HEK293 (cell line): Measurements from ENCODE around the gene RHOD.

ENCODE experiments used
- CTCF ChIA-PET: fragments of 350-600 bp; formaldehyde crosslinking; extraction: SDS; loops from one replicate; lab custom pipeline; 2021; ENCODE audit warnings: antibody characterized with exemption; lab: Yijun Ruan, JAX
- POLR2A ChIA-PET: fragments of 300-600 bp; formaldehyde crosslinking; extraction: SDS; loops from one replicate; lab custom pipeline; 2020; ENCODE audit warnings: antibody characterized with exemption, inconsistent platforms; lab: Yijun Ruan, JAX
- H3K27ac ChIP-seq: fragments of 200-500 bp; sonication (Bioruptor generic); 2 replicates; pipeline ENCODE4 v1.5.1; 2014; ENCODE audit warnings: low read depth, low read length, control low read depth, inconsistent platforms; ENCODE audit errors: extremely low read depth
- H3K36me3 ChIP-seq, 2 experiments: fragments of 200-500 bp in 1 of 2; sonication (Bioruptor generic) in 1 of 2; 1 replicate in 1 of 2; 2 replicates in 1 of 2; pipeline ENCODE4 v1.5.1; 2014 to 2017; ENCODE audit warnings: inconsistent platforms in 2 of 2, low read length in 2 of 2; ENCODE audit not compliant: control insufficient read depth in 2 of 2, insufficient read depth in 1 of 2
- H3K4me1 ChIP-seq: fragments of 200-500 bp; sonication (Bioruptor generic); 2 replicates; pipeline ENCODE4 v1.5.1; 2014; ENCODE audit warnings: mild to moderate bottlenecking, low read length, inconsistent platforms; ENCODE audit not compliant: control insufficient read depth, insufficient read depth
- H3K4me3 ChIP-seq: 2 replicates; pipeline ENCODE4 v1.5.1; 2011; ENCODE audit warnings: low read depth, mild to moderate bottlenecking, control low read depth, low read length, moderate library complexity
- H3K9me3 ChIP-seq: fragments of 200-500 bp; sonication (Bioruptor generic); 2 replicates; pipeline ENCODE4 v1.5.1; 2014; ENCODE audit warnings: low read depth, low read length, inconsistent platforms; ENCODE audit not compliant: control insufficient read depth, insufficient read depth
- KLF7 ChIP-seq: fragments of 450-650 bp; formaldehyde crosslinking; IDR thresholded peaks from 2 replicates; pipeline ENCODE4 v1.5.1; 2016; ENCODE audit warnings: missing biosample characterization, missing genetic modification characterization, borderline replicate concordance
- SP7 ChIP-seq: fragments of 450-650 bp; formaldehyde crosslinking; IDR thresholded peaks from 2 replicates; pipeline ENCODE4 v1.5.1; 2016; ENCODE audit warnings: missing biosample characterization, missing genetic modification characterization
- WT1 ChIP-seq: fragments of 450-650 bp; formaldehyde crosslinking; IDR thresholded peaks from 2 replicates; pipeline ENCODE4 v1.5.1; 2016; ENCODE audit warnings: missing biosample characterization, missing genetic modification characterization
- ZFP69B ChIP-seq: fragments of 450-650 bp; formaldehyde crosslinking; IDR thresholded peaks from 2 replicates; pipeline ENCODE4 v1.5.1; 2016; ENCODE audit warnings: missing biosample characterization, missing genetic modification characterization
- ZNF112 ChIP-seq: fragments of 450-650 bp; formaldehyde crosslinking; IDR thresholded peaks from 2 replicates; pipeline ENCODE4 v1.5.0; 2017; ENCODE audit warnings: missing biosample characterization, missing genetic modification characterization
- ZNF155 ChIP-seq: fragments of 450-650 bp; formaldehyde crosslinking; IDR thresholded peaks from 2 replicates; pipeline ENCODE4 v1.5.1; 2016; ENCODE audit warnings: missing biosample characterization, missing genetic modification characterization
- ZNF169 ChIP-seq: fragments of 450-650 bp; formaldehyde crosslinking; IDR thresholded peaks from 2 replicates; pipeline ENCODE4 v1.5.1; 2016; ENCODE audit warnings: missing biosample characterization, missing genetic modification characterization
- ZNF221 ChIP-seq: fragments of 450-650 bp; formaldehyde crosslinking; IDR thresholded peaks from 2 replicates; pipeline ENCODE4 v1.5.1; 2017; ENCODE audit warnings: missing biosample characterization, missing genetic modification characterization, borderline replicate concordance
- ZNF473 ChIP-seq: fragments of 450-650 bp; formaldehyde crosslinking; IDR thresholded peaks from 2 replicates; pipeline ENCODE4 v1.5.1; 2017; ENCODE audit warnings: missing biosample characterization, missing genetic modification characterization
- ZNF48 ChIP-seq: fragments of 450-650 bp; formaldehyde crosslinking; IDR thresholded peaks from 2 replicates; pipeline ENCODE4 v1.5.1; 2016; ENCODE audit warnings: missing biosample characterization, missing genetic modification characterization
- ZNF530 ChIP-seq: fragments of 450-650 bp; formaldehyde crosslinking; IDR thresholded peaks from 2 replicates; pipeline ENCODE4 v1.5.1; 2016; ENCODE audit warnings: low read depth, missing biosample characterization, missing genetic modification characterization
- ZNF560 ChIP-seq: fragments of 450-650 bp; formaldehyde crosslinking; IDR thresholded peaks from 2 replicates; pipeline ENCODE4 v1.5.1; 2017; ENCODE audit warnings: missing biosample characterization, missing genetic modification characterization, borderline replicate concordance
- ZNF670 ChIP-seq: fragments of 450-650 bp; formaldehyde crosslinking; IDR thresholded peaks from 2 replicates; pipeline ENCODE4 v1.5.1; 2016; ENCODE audit warnings: missing biosample characterization, missing genetic modification characterization, low read depth
- ZNF768 ChIP-seq: fragments of 450-650 bp; formaldehyde crosslinking; IDR thresholded peaks from 2 replicates; pipeline ENCODE4 v1.5.1; 2018; ENCODE audit warnings: missing biosample characterization, mild to moderate bottlenecking, missing genetic modification characterization
- ZSCAN23 ChIP-seq: fragments of 450-650 bp; formaldehyde crosslinking; IDR thresholded peaks from 2 replicates; pipeline ENCODE4 v1.5.1; 2016; ENCODE audit warnings: missing biosample characterization, missing genetic modification characterization
- TF ChIP-seq, protein P1 (sequence below): fragments of 450-650 bp; formaldehyde crosslinking; IDR thresholded peaks from 2 replicates; pipeline ENCODE4 v1.5.1; 2016; ENCODE audit warnings: missing biosample characterization, missing genetic modification characterization, borderline replicate concordance
- TF ChIP-seq, protein P2 (sequence below): fragments of 450-650 bp; formaldehyde crosslinking; IDR thresholded peaks from 2 replicates; pipeline ENCODE4 v1.5.1; 2016; ENCODE audit warnings: missing biosample characterization, missing genetic modification characterization
- TF ChIP-seq, protein P3 (sequence below): fragments of 450-650 bp; formaldehyde crosslinking; IDR thresholded peaks from 2 replicates; pipeline ENCODE4 v1.5.1; 2016; ENCODE audit warnings: missing biosample characterization, missing genetic modification characterization
- TF ChIP-seq, protein P4 (sequence below): fragments of 450-650 bp; formaldehyde crosslinking; IDR thresholded peaks from 2 replicates; pipeline ENCODE4 v1.5.1; 2016; ENCODE audit warnings: missing biosample characterization, missing genetic modification characterization
- TF ChIP-seq, protein P5 (sequence below): fragments of 450-650 bp; formaldehyde crosslinking; IDR thresholded peaks from 2 replicates; pipeline ENCODE4 v1.5.0; 2017; ENCODE audit warnings: missing biosample characterization, missing genetic modification characterization, borderline replicate concordance

The RHOD gene

DNA sequence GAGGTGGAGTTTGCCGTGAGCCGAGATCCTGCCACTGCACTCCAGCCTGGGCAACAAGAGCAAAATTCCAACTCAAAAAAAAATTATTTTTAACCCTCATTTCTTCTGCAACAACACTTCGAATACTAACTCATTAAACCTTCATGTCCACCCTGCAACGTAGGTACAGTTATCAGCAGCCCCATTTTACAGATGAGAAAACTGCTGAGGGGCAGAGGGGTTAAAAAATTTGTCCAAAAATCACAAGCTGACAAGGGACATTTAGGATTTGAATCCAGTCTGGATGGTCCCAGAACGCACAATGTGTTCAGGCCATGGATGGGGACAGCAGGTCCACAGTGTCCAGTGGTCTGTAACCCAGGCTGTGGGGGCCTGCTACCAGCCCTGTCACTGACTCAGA lies 29.0 kb downstream of the RHOD start (continued):
- TF ChIP-seq ZNF221 (tag by site-specific recombination) (no peak), ZNF560 (tag by site-specific recombination) (no peak), ZNF169 (no peak), ZNF530 (no peak), ZNF768 (tag by site-specific recombination) (no peak), ZNF155 (tag by site-specific recombination) (no peak)
- TF ChIP-seq, protein P1, sequence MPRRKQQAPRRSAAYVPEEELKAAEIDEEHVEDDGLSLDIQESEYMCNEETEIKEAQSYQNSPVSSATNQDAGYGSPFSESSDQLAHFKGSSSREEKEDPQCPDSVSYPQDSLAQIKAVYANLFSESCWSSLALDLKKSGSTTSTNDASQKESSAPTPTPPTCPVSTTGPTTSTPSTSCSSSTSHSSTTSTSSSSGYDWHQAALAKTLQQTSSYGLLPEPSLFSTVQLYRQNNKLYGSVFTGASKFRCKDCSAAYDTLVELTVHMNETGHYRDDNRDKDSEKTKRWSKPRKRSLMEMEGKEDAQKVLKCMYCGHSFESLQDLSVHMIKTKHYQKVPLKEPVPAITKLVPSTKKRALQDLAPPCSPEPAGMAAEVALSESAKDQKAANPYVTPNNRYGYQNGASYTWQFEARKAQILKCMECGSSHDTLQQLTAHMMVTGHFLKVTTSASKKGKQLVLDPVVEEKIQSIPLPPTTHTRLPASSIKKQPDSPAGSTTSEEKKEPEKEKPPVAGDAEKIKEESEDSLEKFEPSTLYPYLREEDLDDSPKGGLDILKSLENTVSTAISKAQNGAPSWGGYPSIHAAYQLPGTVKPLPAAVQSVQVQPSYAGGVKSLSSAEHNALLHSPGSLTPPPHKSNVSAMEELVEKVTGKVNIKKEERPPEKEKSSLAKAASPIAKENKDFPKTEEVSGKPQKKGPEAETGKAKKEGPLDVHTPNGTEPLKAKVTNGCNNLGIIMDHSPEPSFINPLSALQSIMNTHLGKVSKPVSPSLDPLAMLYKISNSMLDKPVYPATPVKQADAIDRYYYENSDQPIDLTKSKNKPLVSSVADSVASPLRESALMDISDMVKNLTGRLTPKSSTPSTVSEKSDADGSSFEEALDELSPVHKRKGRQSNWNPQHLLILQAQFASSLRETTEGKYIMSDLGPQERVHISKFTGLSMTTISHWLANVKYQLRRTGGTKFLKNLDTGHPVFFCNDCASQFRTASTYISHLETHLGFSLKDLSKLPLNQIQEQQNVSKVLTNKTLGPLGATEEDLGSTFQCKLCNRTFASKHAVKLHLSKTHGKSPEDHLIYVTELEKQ = no peak
- TF ChIP-seq, protein P2, sequence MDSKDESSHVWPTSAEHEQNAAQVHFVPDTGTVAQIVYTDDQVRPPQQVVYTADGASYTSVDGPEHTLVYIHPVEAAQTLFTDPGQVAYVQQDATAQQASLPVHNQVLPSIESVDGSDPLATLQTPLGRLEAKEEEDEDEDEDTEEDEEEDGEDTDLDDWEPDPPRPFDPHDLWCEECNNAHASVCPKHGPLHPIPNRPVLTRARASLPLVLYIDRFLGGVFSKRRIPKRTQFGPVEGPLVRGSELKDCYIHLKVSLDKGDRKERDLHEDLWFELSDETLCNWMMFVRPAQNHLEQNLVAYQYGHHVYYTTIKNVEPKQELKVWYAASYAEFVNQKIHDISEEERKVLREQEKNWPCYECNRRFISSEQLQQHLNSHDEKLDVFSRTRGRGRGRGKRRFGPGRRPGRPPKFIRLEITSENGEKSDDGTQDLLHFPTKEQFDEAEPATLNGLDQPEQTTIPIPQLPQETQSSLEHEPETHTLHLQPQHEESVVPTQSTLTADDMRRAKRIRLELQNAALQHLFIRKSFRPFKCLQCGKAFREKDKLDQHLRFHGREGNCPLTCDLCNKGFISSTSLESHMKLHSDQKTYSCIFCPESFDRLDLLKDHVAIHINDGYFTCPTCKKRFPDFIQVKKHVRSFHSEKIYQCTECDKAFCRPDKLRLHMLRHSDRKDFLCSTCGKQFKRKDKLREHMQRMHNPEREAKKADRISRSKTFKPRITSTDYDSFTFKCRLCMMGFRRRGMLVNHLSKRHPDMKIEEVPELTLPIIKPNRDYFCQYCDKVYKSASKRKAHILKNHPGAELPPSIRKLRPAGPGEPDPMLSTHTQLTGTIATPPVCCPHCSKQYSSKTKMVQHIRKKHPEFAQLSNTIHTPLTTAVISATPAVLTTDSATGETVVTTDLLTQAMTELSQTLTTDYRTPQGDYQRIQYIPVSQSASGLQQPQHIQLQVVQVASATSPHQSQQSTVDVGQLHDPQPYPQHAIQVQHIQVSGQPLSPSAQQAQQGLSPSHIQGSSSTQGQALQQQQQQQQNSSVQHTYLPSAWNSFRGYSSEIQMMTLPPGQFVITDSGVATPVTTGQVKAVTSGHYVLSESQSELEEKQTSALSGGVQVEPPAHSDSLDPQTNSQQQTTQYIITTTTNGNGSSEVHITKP = no peak
- TF ChIP-seq, protein P3, sequence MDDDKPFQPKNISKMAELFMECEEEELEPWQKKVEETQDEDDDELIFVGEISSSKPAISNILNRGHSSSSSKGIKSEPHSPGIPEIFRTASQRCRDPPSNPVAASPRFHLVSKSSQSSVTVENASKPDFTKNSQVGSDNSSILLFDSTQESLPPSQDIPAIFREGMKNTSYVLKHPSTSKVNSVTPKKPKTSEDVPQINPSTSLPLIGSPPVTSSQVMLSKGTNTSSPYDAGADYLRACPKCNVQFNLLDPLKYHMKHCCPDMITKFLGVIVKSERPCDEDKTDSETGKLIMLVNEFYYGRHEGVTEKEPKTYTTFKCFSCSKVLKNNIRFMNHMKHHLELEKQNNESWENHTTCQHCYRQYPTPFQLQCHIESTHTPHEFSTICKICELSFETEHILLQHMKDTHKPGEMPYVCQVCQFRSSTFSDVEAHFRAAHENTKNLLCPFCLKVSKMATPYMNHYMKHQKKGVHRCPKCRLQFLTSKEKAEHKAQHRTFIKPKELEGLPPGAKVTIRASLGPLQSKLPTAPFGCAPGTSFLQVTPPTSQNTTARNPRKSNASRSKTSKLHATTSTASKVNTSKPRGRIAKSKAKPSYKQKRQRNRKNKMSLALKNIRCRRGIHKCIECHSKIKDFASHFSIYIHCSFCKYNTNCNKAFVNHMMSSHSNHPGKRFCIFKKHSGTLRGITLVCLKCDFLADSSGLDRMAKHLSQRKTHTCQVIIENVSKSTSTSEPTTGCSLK (tag by site-specific recombination) = no peak

DNA sequence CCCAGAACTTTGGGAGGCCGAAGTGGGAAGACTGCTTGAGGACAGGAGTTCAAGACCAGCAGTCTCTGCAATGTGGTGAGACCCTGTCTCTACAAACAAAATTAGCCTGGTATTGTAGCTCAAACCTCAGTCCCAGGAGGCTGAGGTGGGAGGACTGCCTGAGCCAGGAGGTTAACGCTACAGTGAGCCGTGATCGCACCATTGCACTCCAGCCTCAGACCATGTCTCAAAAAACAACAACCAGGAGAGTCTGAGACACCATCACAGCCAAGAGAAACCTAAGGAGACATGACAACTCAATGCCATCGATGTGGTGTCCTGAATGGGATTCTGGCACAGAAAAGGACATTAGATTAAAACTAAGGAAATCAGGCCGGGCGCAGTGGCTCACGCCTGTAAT lies 34.1 kb downstream of the RHOD start:
- CTCF ChIA-PET = interaction anchor here (0.6 to 1.0 kb wide), 3 partner anchors 10 to 73 kb away, joined by 3 read pairs; no protein-coding TSS in a partner anchor

More for the DNA sequence above, 34.1 kb downstream of the RHOD start:
- TF ChIP-seq SP7 (no peak), ZNF473 (tag by site-specific recombination) (no peak), WT1 (tag by site-specific recombination) (no peak), ZSCAN23 (tag by site-specific recombination) (no peak), ZFP69B (no peak), ZNF670 (tag by site-specific recombination) (no peak), ZNF48 (tag by site-specific recombination) (no peak), ZNF112 (tag by site-specific recombination) (no peak), KLF7 (no peak)
- TF ChIP-seq, protein P4, sequence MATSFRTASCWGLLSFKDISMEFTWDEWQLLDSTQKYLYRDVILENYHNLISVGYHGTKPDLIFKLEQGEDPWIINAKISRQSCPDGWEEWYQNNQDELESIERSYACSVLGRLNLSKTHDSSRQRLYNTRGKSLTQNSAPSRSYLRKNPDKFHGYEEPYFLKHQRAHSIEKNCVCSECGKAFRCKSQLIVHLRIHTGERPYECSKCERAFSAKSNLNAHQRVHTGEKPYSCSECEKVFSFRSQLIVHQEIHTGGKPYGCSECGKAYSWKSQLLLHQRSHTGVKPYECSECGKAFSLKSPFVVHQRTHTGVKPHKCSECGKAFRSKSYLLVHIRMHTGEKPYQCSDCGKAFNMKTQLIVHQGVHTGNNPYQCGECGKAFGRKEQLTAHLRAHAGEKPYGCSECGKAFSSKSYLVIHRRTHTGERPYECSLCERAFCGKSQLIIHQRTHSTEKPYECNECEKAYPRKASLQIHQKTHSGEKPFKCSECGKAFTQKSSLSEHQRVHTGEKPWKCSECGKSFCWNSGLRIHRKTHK (tag by site-specific recombination) = no peak
- TF ChIP-seq, protein P5, sequence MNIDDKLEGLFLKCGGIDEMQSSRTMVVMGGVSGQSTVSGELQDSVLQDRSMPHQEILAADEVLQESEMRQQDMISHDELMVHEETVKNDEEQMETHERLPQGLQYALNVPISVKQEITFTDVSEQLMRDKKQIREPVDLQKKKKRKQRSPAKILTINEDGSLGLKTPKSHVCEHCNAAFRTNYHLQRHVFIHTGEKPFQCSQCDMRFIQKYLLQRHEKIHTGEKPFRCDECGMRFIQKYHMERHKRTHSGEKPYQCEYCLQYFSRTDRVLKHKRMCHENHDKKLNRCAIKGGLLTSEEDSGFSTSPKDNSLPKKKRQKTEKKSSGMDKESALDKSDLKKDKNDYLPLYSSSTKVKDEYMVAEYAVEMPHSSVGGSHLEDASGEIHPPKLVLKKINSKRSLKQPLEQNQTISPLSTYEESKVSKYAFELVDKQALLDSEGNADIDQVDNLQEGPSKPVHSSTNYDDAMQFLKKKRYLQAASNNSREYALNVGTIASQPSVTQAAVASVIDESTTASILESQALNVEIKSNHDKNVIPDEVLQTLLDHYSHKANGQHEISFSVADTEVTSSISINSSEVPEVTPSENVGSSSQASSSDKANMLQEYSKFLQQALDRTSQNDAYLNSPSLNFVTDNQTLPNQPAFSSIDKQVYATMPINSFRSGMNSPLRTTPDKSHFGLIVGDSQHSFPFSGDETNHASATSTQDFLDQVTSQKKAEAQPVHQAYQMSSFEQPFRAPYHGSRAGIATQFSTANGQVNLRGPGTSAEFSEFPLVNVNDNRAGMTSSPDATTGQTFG (tag by site-specific recombination) = no peak
- no peak overlapping the region for H3K27ac ChIP-seq
- H3K4me1 ChIP-seq = no peaks in the 10 kb centered on the region
- H3K4me3 ChIP-seq = no peak overlapping the region
- H3K9me3 ChIP-seq = no peaks in the 10 kb centered on the region
- no peaks in the 10 kb centered on the region for H3K36me3 ChIP-seq
- POLR2A ChIA-PET = no interaction called here
